Tibial nerve (tissue), 3 donors: ENCODE data around the gene PNO1.

Source experiments
- POLR2A ChIP-seq, 2 donors: fragments of 450-650 bp; IDR thresholded peaks; one replicate each; pipeline ENCODE4 v1.6.1; 2017; ENCODE audit warnings: antibody characterized with exemption in 2 of 2, mild to moderate bottlenecking in 2 of 2, moderate library complexity in 2 of 2
- TF ChIP-seq, protein P1 (sequence below), 5 experiments: fragments of 200-600 bp in 3 of 5; fragments of 450-650 bp in 2 of 5; sonication (generic) in 3 of 5; IDR thresholded peaks; one replicate each; pipeline ENCODE4 v1.5.1; 2016 to 2019; ENCODE audit warnings: antibody characterized with exemption in 5 of 5, mild to moderate bottlenecking in 3 of 5, moderate library complexity in 2 of 5

DNA sequence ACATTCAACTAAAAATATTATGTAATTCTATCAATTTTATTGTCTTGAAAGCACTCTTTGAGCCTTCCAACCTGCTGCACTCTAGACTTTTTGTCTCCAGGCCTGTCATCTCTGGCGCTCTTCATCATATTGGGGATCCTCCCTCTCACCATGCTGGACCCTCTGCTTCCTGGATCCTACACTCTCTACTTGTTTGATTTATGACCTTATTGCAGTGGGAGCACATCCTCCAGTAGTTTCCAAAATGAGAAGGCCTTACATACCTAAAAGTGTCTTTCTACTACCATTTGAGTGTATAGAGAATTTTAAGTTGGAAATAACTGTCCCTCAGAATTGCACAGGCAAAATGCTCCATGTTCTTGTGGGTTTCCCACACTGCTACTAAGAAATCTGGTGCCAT is 25.2 kb downstream of the PNO1 start:
- TF ChIP-seq, protein P1, sequence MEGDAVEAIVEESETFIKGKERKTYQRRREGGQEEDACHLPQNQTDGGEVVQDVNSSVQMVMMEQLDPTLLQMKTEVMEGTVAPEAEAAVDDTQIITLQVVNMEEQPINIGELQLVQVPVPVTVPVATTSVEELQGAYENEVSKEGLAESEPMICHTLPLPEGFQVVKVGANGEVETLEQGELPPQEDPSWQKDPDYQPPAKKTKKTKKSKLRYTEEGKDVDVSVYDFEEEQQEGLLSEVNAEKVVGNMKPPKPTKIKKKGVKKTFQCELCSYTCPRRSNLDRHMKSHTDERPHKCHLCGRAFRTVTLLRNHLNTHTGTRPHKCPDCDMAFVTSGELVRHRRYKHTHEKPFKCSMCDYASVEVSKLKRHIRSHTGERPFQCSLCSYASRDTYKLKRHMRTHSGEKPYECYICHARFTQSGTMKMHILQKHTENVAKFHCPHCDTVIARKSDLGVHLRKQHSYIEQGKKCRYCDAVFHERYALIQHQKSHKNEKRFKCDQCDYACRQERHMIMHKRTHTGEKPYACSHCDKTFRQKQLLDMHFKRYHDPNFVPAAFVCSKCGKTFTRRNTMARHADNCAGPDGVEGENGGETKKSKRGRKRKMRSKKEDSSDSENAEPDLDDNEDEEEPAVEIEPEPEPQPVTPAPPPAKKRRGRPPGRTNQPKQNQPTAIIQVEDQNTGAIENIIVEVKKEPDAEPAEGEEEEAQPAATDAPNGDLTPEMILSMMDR (IDR thresholded peaks at IDR 0.05) = no peak
- TF ChIP-seq POLR2A (IDR thresholded peaks at IDR 0.05) = no peak
